ENCODE measurements around the gene RAB22A.

- TF ChIP-seq CTCF (IDR thresholded peaks at IDR 0.05), result no peak
- TF ChIP-seq POLR2A (IDR thresholded peaks at IDR 0.05), result no peak
Observed at GRCh38 chr20:58340151-58340550, 30.6 kb downstream of the RAB22A start.

Data from adrenal gland (tissue), 5 donors.